ENCODE results near the gene AMZ1.

Gene AMZ1

DNA sequence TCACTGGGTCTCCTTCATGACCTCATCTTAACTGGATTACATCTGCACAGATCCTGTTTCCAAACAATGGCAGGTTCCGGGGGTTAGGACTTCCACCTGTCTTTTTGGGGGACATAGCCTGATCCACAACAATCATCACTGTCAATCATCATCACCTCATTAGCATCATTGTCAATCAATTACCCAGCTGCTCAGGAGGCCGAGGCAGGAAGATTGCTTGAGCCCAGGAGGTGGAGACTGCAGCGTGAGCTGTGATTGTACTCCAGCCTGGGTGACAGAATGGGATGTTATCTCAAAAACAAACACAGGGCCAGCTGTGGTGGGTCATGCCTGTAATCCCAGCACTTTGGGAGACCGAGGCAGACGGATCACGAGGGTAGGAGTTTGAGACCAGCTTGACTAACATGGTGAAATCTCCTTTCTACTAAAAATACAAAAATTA is 18.7 kb downstream of the AMZ1 start:
- Histone ChIP-seq H3K4me1 (ENCODE audit: control insufficient read depth, insufficient read depth, low read length, poor library complexity, severe bottlenecking) (no peaks in the 10 kb centered on the region), H3K9me3 (ENCODE audit: control insufficient read depth, low read length) (no peaks in the 10 kb centered on the region), H3K4me3 (ENCODE audit: extremely low read depth, insufficient read depth, low read length, poor library complexity, severe bottlenecking) (no peak overlapping the region), H3K27ac (ENCODE audit: low read depth, low read length, severe bottlenecking) (no peak overlapping the region), H3K36me3 (ENCODE audit: control insufficient read depth, insufficient read depth, low read length) (no peaks in the 10 kb centered on the region)
- 70 to 100% methylated on average over 1 to 6 of the region's 6 CpGs for WGBS, 2 experiments (ENCODE audit: insufficient coverage in 2 of 2)

DNA sequence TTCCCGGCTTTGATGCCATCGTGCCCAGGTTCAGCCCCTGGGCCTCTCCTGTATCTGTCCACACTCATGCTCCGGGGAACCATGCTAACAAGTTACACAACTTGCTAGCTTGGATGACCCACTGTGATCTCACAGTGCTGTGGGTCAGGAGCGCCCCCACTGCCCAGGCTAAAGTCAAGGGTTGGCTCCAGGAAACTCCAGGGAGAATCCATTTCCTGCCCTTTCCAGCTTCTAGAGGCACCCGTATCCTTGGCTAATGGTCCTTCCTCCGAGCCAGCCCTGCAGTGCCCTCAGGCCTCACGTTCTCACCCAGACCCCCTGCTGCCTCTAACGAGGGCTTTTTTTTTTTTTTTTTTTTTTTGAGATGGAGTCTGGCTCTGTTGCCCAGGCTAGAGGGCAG is 19.5 kb downstream of the AMZ1 start:
- no peaks in the 10 kb centered on the region for H3K36me3 ChIP-seq (ENCODE audit: control insufficient read depth, insufficient read depth, low read length)
- 80 to 96% methylated on average over 4 to 6 of the region's 8 CpGs for WGBS, 2 experiments (ENCODE audit: insufficient coverage in 2 of 2)
- H3K4me1 ChIP-seq (ENCODE audit: control insufficient read depth, insufficient read depth, low read length, poor library complexity, severe bottlenecking): no peaks in the 10 kb centered on the region
- no peak overlapping the region for H3K4me3 ChIP-seq (ENCODE audit: extremely low read depth, insufficient read depth, low read length, poor library complexity, severe bottlenecking)
- H3K9me3 ChIP-seq (ENCODE audit: control insufficient read depth, low read length): no peaks in the 10 kb centered on the region
- H3K27ac ChIP-seq (ENCODE audit: low read depth, low read length, severe bottlenecking): no peak overlapping the region

DNA sequence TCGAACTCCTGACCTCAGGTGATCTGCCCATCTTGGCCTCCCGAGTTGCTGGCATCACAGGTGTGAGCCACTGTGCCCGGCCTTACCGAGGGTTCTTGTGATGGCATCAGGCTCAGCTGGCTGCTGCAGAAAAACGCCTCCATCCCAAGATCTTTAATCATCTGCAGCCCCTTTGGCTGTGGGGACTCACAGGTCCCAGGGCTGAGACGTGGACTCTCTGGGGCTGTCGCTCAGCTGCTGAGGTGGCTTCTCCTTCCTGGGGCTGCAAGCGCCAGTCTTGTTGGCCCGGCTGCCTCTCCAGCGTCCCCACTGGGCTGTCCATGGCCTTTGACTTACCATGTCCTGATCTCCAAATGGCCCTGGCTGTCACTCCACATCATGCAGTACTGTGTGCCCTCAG is 20.0 kb downstream of the AMZ1 start:
- Histone ChIP-seq H3K27ac (ENCODE audit: low read depth, low read length, severe bottlenecking) (no peak overlapping the region), H3K9me3 (ENCODE audit: control insufficient read depth, low read length) (no peaks in the 10 kb centered on the region), H3K4me1 (ENCODE audit: control insufficient read depth, insufficient read depth, low read length, poor library complexity, severe bottlenecking) (peaks cover under 1% of the 10 kb centered on the region), H3K4me3 (ENCODE audit: extremely low read depth, insufficient read depth, low read length, poor library complexity, severe bottlenecking) (no peak overlapping the region), H3K36me3 (ENCODE audit: control insufficient read depth, insufficient read depth, low read length) (no peaks in the 10 kb centered on the region)
- 90 to 96% methylated on average over 10 of the region's 10 CpGs for WGBS, 2 experiments (ENCODE audit: insufficient coverage in 2 of 2)

DNA sequence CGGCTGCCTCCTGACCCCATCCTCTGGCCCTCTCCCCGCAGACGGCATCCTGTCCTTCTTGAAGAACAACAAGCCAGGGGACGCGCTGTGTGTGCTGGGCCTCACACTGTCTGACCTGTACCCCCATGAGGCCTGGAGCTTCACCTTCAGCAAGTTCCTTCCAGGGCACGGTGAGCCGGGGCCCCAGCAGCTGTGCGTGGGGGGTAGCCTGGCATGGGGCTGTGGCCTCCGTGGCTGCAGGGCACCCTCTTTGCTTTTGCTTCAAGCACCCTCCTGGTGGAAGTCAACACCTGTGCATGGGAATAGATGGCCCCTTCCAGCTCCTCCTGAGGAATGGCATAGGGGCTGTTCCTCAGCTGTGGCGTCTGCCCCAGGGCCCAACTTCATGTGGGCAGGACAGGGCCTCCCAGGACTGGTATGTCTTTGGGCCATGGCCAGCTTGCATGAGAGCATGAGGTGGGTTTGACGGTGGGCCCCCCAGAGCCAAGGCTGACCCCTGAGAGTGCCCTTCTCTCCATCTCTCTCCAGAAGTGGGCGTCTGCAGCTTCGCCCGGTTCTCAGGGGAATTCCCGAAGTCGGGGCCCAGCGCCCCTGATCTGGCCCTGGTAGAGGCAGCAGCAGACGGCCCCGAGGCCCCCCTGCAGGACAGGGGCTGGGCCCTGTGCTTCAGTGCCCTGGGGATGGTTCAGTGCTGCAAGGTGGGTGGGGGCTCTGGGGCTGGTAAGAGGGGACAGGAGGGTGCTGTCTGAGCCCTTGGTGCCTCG is 20.7 kb downstream of the AMZ1 start:
- Histone ChIP-seq H3K9me3 (ENCODE audit: control insufficient read depth, low read length) (no peaks in the 10 kb centered on the region), H3K4me1 (ENCODE audit: control insufficient read depth, insufficient read depth, low read length, poor library complexity, severe bottlenecking) (peaks cover 6% of the 10 kb centered on the region), H3K36me3 (ENCODE audit: control insufficient read depth, insufficient read depth, low read length) (no peaks in the 10 kb centered on the region), H3K27ac (ENCODE audit: low read depth, low read length, severe bottlenecking) (no peak overlapping the region), H3K4me3 (ENCODE audit: extremely low read depth, insufficient read depth, low read length, poor library complexity, severe bottlenecking) (no peak overlapping the region)
- 94 to 96% methylated on average over 16 to 18 of the region's 20 CpGs for WGBS, 2 experiments (ENCODE audit: insufficient coverage in 2 of 2)

DNA sequence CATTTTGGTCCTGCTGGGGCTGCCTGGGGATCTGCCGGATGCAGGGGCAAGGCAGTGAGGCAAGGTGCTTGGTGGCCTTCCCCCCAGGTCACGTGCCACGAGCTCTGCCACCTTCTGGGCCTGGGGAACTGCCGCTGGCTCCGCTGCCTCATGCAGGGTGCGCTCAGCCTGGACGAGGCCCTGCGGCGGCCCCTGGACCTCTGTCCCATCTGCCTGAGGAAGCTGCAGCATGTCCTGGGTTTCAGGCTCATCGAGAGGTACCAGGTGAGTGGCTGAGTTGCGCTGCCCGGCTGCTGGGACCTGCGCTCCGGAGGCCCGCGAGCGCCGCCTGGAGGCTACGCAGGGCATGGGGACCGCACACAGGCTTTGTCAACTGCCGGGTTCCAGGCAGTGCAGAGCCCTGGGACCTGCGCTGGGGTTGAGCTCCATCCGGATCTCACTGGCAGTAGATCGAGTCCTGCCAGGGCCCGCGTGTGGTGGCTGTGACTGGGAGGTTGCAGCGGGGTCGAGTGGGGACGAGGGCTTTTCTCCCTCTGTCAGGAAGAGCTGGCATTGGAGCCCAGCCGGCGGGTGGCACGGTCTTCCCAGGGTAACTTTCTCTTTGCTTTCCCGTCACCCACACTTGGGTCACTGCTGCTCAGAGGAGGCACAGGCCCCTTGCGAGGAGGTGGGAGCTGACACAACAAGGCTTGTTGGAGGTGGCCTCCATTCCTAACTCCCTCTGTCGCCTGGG is 21.7 kb downstream of the AMZ1 start:
- 26 to 35% methylated on average over 31 to 35 of the region's 35 CpGs for WGBS, 2 experiments (ENCODE audit: insufficient coverage in 2 of 2)
- Histone ChIP-seq H3K4me1 (ENCODE audit: control insufficient read depth, insufficient read depth, low read length, poor library complexity, severe bottlenecking) (peaks cover 6% of the 10 kb centered on the region), H3K9me3 (ENCODE audit: control insufficient read depth, low read length) (no peaks in the 10 kb centered on the region), H3K36me3 (ENCODE audit: control insufficient read depth, insufficient read depth, low read length) (peaks cover 1% of the 10 kb centered on the region), H3K4me3 (ENCODE audit: extremely low read depth, insufficient read depth, low read length, poor library complexity, severe bottlenecking) (no peak overlapping the region), H3K27ac (ENCODE audit: low read depth, low read length, severe bottlenecking) (no peak overlapping the region)

DNA sequence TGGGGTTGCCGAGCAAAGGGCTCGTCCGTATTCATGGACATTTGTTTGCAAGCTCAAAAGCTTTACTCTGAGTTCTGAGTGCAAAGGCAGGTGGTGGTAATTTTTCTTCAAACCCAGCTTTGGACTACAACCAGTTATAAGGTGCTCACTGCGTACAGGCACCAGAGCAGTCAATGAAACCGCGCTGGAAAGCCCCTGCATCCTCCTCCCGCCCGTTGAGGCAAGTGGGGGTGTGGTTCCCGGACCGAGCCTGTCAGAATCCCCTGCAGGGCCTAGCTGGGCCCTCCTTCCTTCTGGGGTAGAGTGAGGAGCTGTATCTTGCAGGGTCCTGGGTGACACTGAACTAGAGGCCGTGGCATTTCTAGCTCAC is 22.3 kb downstream of the AMZ1 start:
- Histone ChIP-seq H3K36me3 (ENCODE audit: control insufficient read depth, insufficient read depth, low read length) (peaks cover 6% of the 10 kb centered on the region), H3K27ac (ENCODE audit: low read depth, low read length, severe bottlenecking) (no peak overlapping the region), H3K9me3 (ENCODE audit: control insufficient read depth, low read length) (no peaks in the 10 kb centered on the region), H3K4me1 (ENCODE audit: control insufficient read depth, insufficient read depth, low read length, poor library complexity, severe bottlenecking) (peaks cover 6% of the 10 kb centered on the region), H3K4me3 (ENCODE audit: extremely low read depth, insufficient read depth, low read length, poor library complexity, severe bottlenecking) (no peak overlapping the region)
- 93 to 96% methylated on average over 7 to 10 of the region's 11 CpGs for WGBS, 2 experiments (ENCODE audit: insufficient coverage in 2 of 2)

DNA sequence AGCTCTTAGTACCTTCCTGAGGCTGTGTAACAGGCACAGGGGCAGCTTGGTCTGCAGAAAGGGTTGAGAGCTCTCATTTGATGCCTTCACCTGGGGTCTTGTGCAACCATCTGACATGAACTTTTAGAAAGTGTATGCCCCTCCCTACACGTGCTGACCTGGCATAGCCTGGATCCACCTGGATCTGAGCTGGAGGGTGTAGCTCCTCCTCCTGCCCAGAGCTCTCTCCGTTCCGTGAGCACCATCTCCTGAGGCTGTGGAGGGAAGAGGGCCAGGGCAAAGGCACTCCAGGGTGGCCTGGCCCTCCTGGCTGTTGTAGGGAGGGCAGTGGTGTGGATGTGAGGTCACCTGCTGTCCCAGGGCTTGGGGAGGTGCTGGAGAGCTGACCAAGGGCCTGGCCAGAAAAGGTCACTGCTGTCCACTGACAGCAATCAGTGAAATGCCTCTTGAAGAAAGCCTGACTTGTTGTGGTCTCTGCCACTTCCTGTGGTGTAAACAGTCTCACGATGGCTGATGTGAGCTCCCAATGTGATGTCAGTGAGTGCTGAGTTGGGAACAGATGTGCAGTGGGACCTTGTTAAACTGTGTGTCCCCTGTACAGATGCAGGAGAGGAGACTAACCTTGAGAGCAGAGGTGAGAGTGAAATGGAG is 23.0 kb downstream of the AMZ1 start:
- Histone ChIP-seq H3K27ac (ENCODE audit: low read depth, low read length, severe bottlenecking) (no peak overlapping the region), H3K4me1 (ENCODE audit: control insufficient read depth, insufficient read depth, low read length, poor library complexity, severe bottlenecking) (peaks cover 7% of the 10 kb centered on the region), H3K36me3 (ENCODE audit: control insufficient read depth, insufficient read depth, low read length) (peaks cover 9% of the 10 kb centered on the region), H3K4me3 (ENCODE audit: extremely low read depth, insufficient read depth, low read length, poor library complexity, severe bottlenecking) (no peak overlapping the region), H3K9me3 (ENCODE audit: control insufficient read depth, low read length) (no peaks in the 10 kb centered on the region)
- WGBS, 2 experiments (ENCODE audit: insufficient coverage in 2 of 2): 42 to 100% methylated on average over 2 of the region's 4 CpGs

DNA sequence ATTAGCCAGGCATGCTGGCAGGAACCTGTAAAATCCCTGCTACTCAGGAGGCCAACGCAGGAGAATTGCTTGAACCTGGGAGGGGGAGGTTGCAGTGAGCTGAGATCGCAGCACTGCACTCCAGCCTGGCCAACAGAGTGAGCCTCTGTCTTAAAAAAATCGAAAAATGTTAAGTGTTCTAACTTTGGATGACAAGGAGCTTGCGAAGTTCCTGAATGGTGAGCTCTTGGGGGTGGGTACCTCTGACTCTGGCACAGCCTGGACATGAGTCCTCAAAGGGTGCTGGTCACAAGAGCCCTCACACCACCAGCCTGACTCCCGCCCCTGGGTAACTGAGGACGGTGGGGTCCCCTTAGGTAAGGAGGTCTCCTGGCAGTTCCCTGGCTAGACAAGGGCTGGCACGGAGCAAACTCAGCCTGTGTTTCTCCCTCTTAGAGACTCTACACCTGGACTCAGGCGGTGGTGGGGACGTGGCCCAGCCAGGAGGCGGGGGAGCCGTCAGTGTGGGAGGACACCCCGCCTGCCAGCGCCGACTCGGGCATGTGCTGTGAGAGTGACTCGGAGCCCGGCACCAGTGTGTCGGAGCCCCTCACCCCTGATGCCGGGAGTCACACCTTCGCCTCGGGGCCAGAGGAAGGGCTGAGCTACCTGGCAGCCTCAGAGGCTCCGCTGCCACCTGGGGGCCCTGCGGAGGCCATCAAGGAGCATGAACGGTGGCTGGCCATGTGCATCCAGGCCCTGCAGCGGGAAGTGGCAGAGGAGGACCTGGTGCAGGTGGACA is 24.1 kb downstream of the AMZ1 start:
- no peak overlapping the region for H3K27ac ChIP-seq (ENCODE audit: low read depth, low read length, severe bottlenecking)
- WGBS, 2 experiments (ENCODE audit: insufficient coverage in 2 of 2): 95% methylated on average over 21 to 24 of the region's 25 CpGs
- H3K36me3 ChIP-seq (ENCODE audit: control insufficient read depth, insufficient read depth, low read length): peaks cover 17% of the 10 kb centered on the region
- H3K9me3 ChIP-seq (ENCODE audit: control insufficient read depth, low read length): no peaks in the 10 kb centered on the region
- peaks cover 10% of the 10 kb centered on the region for H3K4me1 ChIP-seq (ENCODE audit: control insufficient read depth, insufficient read depth, low read length, poor library complexity, severe bottlenecking)
- no peak overlapping the region for H3K4me3 ChIP-seq (ENCODE audit: extremely low read depth, insufficient read depth, low read length, poor library complexity, severe bottlenecking)

DNA sequence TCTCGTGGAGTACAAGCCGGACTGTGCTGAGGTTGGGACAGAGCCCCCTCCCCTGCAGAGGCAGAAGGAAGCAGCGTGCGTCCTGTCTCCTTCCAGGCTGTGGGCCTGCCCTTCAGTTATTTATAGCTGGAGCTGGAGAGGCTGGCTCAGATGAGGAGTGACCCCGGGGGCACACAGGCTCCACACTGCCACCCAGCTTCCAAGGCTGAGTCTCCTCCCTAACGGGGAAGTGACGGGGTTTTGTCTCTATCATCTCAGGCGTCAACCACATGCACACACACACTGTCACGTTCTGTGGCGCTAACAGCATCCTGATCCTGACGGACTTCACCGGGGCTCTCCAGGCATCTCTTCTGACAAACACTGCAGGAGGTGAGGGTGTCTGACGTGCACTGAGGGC is 25.4 kb downstream of the AMZ1 start:
- no peaks in the 10 kb centered on the region for H3K9me3 ChIP-seq (ENCODE audit: control insufficient read depth, low read length)
- WGBS, 2 experiments (ENCODE audit: insufficient coverage in 2 of 2): 73 to 81% methylated on average over 9 to 12 of the region's 13 CpGs
- H3K4me1 ChIP-seq (ENCODE audit: control insufficient read depth, insufficient read depth, low read length, poor library complexity, severe bottlenecking): peaks cover 14% of the 10 kb centered on the region
- peaks cover 28% of the 10 kb centered on the region for H3K36me3 ChIP-seq (ENCODE audit: control insufficient read depth, insufficient read depth, low read length)
- H3K4me3 ChIP-seq (ENCODE audit: extremely low read depth, insufficient read depth, low read length, poor library complexity, severe bottlenecking): no peak overlapping the region
- H3K27ac ChIP-seq (ENCODE audit: low read depth, low read length, severe bottlenecking): no peak overlapping the region

DNA sequence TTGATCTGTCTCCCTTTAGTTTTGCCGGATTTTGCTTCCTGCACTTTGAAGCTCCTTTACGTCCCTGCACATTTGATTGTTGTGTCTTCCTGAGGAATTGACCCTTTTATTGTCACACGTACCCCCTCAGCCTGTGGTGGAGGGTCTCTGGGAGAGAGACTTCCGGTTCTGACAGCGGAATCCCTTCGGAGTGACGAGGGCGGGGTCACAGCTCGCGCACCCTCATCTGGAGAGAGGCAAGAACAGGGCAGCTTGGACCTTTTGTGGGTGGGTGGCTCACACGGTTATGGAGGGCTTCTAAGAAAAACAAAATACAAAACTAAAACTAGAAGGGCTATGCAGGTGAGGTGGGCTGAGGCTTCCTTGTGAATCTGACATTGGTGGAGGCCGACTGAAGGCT is 26.0 kb downstream of the AMZ1 start:
- H3K9me3 ChIP-seq (ENCODE audit: control insufficient read depth, low read length): no peaks in the 10 kb centered on the region
- H3K4me3 ChIP-seq (ENCODE audit: extremely low read depth, insufficient read depth, low read length, poor library complexity, severe bottlenecking): no peak overlapping the region
- 93 to 98% methylated on average over 4 to 8 of the region's 12 CpGs for WGBS, 2 experiments (ENCODE audit: insufficient coverage in 2 of 2)
- H3K36me3 ChIP-seq (ENCODE audit: control insufficient read depth, insufficient read depth, low read length): peaks cover 30% of the 10 kb centered on the region
- peaks cover 14% of the 10 kb centered on the region for H3K4me1 ChIP-seq (ENCODE audit: control insufficient read depth, insufficient read depth, low read length, poor library complexity, severe bottlenecking)
- H3K27ac ChIP-seq (ENCODE audit: low read depth, low read length, severe bottlenecking): no peak overlapping the region

Data from mesodermal cell (in vitro differentiated cells).